UCSD-AML1 (cell line): ENCODE data around the gene LEAP2.
A peak's percentile ranks its signal among the peaks of the same experiment; 100 is the strongest.
"Not testable (repeated sequence)": the region's sequence is repeated elsewhere in the genome, so short reads cannot be mapped to it uniquely, and the experiment has no call there.

Experiments
- DNase-seq: peaks from one replicate; lab custom pipeline; 2025; ENCODE audit not compliant: unreplicated experiment; lab: John Stamatoyannopoulos, UW

LEAP2 gene

GRCh38 chr5:132840313-132840712, 33.2 kb upstream of the LEAP2 start:
- DNase-seq, result no peak

- DNase-seq, result no peak
Observed at GRCh38 chr5:132840896-132841295, 32.6 kb upstream of the LEAP2 start.

DNA sequence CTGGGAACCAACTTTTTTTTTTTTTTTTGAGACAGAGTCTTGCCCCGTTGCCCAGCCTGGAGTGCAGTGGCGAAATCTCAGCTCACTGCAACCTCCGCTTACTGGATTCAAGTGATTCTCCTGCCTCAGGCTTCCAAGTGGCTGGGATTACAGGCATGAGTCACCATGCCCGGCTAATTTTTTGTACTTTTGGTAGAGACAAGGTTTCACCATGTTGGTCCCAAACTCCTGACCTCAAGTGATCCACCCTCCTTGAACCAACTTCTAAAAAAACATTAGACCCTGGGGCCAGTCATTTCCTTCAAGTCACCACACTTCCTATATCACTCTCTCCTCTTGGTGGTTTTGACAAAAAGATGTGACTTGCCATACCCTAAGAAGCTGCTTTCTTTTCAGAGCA, 32.2 kb upstream of the LEAP2 start:
- no peak for DNase-seq

DNA sequence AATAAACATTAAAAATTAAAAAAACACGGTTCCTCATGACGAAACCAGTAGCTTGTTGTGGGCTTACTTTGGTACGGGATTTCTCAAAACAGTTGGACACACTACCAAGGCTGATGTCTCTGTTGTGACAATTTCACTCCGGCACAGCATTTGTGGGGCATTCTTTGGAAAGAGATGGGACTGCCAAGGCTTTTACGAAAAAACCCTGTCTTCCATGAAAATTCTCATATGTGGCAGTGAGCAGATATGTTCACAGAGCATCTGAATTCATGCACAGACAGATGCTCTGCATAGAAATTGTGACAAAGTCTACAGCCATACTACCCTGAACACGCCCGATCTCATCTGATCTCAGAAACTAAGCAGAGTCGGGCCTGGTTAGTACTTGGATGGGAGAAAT, 25.2 kb upstream of the LEAP2 start:
- DNase-seq, result no peak

- no peak for DNase-seq
Observed at GRCh38 chr5:132849347-132849746, 24.1 kb upstream of the LEAP2 start.

DNA sequence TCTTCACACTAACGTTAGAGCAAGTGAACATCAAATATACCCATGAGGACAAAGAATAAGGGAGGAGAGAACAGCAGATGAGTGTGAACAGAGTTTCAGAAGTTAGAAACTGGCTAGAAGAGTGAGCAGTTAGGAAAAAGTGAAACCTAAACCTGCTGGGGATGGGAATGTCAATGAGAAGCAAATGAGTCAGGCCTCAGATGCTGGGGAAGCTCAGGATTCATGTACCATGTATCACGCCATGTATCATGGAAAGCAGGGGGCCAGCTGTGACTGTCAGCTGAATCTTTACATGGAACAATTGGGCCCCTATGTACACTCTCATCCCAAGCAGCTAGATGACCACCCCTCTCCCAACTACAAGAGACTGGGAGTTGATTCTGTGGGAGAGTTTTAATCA, 23.4 kb upstream of the LEAP2 start:
- DNase-seq, result no peak

GRCh38 chr5:132853323-132853722, 20.1 kb upstream of the LEAP2 start:
- no peak for DNase-seq

DNA sequence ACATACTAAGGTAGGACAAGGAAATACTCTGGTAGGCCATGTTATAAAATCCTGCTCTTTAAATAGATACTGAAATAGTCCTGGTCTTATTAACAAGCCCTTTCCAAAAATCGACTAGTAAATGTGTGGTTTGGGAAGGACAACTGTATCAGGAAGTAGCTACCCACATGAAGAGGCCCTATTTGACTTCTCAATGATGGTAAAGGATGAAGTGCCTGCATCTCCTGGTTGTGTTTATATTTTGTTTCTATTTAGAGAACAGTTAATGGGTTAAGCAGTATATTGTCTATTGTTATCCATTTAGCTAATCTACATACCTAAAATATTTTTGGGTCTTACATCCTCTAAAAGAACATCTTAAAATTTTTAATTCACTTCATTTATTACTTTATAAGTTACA, 19.7 kb upstream of the LEAP2 start:
- DNase-seq, result no peak

- DNase-seq, result no peak
Observed at GRCh38 chr5:132854301-132854700, 19.2 kb upstream of the LEAP2 start.

GRCh38 chr5:132854992-132855391, 18.5 kb upstream of the LEAP2 start:
- DNase-seq, result not testable (repeated sequence)

DNA sequence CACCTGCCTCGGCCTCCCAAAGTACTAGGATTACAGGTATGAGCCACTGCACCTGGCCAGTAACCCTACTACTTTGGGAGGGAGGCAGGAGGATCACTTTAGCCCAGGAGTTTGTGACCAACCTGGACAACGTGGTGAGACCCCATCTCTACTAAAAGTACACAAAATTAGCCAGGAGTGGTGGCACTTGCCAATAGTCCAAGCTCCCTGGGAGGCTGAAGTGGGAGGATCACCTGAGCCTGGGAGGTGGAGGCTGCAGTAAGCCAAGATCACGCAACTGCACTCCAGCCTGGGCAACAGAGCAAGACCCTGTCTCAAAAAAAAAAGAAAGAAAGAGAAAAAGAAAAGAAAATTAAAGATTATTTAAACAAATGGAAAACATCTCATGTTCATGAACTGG, 17.5 kb upstream of the LEAP2 start:
- DNase-seq, result no peak

DNA sequence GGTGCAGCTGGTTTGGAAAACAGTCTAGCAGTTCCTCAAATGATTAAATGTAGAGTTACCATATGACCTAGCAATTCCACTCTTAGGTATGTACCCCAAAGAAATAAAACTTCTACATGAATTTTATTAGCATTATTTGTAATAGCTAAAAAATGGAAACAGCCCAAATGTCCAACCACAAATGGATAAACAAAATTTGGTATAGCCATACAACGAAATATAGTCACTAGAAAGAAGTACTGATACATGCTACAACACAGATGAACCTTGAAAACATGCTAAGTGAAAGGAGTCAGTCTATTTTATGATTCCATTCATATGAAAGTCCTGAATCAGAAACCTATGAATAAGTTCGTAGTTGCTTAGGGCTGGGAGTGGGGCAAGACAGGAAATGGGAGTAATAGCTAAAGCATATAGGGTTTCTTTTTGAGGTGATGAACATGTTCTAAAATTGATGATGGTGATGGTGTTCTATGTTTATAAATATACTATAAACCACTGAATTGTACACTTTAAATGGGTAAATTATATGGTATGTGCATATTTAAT, 13.5 kb upstream of the LEAP2 start:
- no peak for DNase-seq

DNA sequence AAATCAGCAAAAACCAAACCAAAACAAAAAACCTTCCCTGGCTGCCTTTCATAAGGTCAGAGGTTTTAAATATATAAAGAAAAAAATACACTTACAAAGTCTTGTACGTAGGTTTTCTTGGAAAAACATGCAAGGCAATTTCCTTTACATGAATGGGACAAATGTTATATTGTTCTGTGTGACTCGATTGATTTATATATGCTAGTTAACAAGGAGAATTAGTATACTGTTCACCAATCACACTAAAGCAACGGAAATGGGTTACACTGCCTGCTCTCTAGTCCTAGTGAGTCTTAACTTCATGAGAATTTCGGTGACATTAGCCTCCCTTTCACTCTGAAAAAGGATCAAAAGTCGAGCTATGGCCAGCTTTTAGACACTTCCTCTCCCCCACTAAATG, 12.7 kb upstream of the LEAP2 start:
- no peak for DNase-seq

- no peak for DNase-seq
Observed at GRCh38 chr5:132865668-132866341, 7.7 kb upstream of the LEAP2 start.

GRCh38 chr5:132866342-132867045, 7.0 kb upstream of the LEAP2 start, which contains the start of the genes GDF9 and UQCRQ:
Gene GDF9, minus strand, starts transcription at chr5:132866469. Its CDS starts 1,936 bp downstream, at chr5:132864533.
Gene UQCRQ, plus strand, starts transcription at chr5:132866642. Its CDS starts 240 bp downstream, at chr5:132866882.
- peak; percentile 92 for DNase-seq

DNA sequence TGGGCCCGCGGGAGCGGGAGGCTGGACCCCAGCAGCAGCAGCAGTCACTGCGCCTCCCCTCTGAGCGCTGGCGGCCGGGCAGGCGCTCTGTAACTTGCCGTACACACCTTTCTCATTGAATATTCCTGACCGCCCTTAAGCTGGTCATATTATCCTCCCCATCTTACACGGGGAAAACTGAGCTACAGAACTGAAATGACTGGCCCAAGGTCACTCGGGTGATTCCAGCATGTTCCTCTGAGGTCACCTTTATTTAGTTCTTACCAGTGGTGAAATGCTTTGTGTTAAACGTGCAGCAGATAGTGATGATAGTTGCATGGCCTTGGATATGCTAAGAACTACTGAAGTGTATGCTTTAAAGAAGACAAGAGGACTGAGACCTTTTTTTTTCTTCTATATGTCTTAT, 6.4 kb upstream of the LEAP2 start:
- no peak for DNase-seq

- DNase-seq, result no peak
Observed at GRCh38 chr5:132868754-132869153, 4.7 kb upstream of the LEAP2 start.

DNA sequence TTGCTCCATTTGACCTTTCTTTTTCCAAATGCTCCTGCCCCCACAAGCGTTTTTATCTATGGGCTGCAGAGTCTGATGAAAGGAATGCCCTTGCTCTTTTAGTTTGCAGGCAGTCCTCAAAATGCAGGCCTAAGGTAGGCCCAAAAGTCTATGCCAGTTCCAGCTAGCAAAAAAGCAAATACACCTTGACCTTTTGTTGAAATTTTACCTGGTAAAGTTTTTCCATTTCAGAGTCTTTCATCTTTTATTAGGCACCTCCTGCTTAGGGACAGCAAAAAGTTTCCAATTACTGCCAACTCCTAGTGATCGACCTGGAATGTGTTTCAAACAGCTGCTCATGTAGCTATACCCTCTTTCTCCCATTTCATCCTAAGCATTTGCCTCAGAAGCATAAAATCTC, 2.7 kb upstream of the LEAP2 start:
- DNase-seq, result no peak

- DNase-seq, result no peak
Observed at GRCh38 chr5:132871459-132872284, 1.8 kb upstream of the LEAP2 start.

DNA sequence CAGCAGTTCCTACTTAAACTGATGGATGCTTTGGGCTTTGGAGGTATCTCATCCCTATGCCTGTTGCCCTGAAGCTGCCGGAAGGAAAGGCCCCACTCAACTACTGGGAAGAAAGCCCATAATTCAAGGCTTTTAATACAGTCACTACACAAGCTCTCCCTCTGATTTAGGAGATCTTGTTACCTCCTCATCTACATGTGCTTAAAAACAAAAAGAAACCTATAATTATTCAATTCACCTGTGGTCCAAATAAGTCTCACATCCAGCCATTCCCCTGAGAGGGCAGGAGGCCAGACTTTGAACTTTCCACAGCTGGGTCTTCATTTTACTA, 715 bp upstream of the LEAP2 start:
- no peak for DNase-seq

DNA sequence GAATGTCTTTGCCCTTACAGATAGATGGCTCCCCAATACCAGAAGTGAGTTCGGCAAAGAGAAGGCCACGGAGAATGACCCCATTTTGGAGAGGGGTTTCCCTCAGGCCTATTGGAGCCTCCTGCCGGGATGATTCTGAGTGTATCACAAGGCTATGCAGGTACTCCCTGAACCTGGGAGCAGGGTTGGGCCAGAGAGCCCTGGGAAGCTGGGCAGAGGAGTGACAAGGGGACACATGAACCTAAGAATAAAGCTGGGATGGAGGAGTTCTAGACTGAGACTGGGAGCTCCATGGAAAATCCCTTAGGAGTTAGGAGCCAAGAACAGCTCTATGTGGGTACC, 433 bp downstream of the LEAP2 start:
- no peak for DNase-seq
